HepG2 (cell line): ENCODE data around the gene NOL12. TPM values are rescaled to one million over a fixed set of nuclear protein-coding genes. Genes with fewer than 3 reads are reported as not detected.

ENCODE experiments used
- AKAP8 ChIP-seq: sonication (generic); formaldehyde crosslinking; IDR thresholded peaks from 2 replicates; pipeline ENCODE4 v1.5.1; 2020; ENCODE audit warnings: mild to moderate bottlenecking, missing genetic modification reagents
- KLF12 ChIP-seq: sonication (generic); formaldehyde crosslinking; IDR thresholded peaks from 2 replicates; pipeline ENCODE4 v1.4.0; 2020; ENCODE audit warnings: missing genetic modification reagents, borderline replicate concordance
- YY1 ChIP-seq: IDR thresholded peaks from 2 replicates; pipeline ENCODE4 v1.6.1; 2011; ENCODE audit warnings: low read length, low read depth, moderate library complexity, mild to moderate bottlenecking; ENCODE audit not compliant: insufficient read depth, insufficient replicate concordance
- ZBTB1 ChIP-seq: sonication (generic); formaldehyde crosslinking; IDR thresholded peaks from 2 replicates; pipeline ENCODE4 v1.4.0; 2020; ENCODE audit warnings: missing genetic modification reagents, borderline replicate concordance
- ZNF329 ChIP-seq: sonication (generic); formaldehyde crosslinking; IDR thresholded peaks from 2 replicates; pipeline ENCODE4 v1.9.0; 2021; ENCODE audit warnings: low read depth, mild to moderate bottlenecking, missing genetic modification reagents
- ZNF484 ChIP-seq: sonication (generic); formaldehyde crosslinking; IDR thresholded peaks from 2 replicates; pipeline ENCODE4 v1.5.1; 2020; ENCODE audit warnings: mild to moderate bottlenecking, low read depth, missing genetic modification reagents, borderline replicate concordance
- ZNF564 ChIP-seq: sonication (generic); formaldehyde crosslinking; IDR thresholded peaks from 2 replicates; pipeline ENCODE4 v1.8.1; 2023; ENCODE audit warnings: mild to moderate bottlenecking, missing genetic modification reagents
- polyA plus RNA-seq, 8 experiments: library from polyadenylated mRNA; depleted of rRNA in 3 of 8; stranded (reverse) in 7 of 8; unstranded in 1 of 8; fragments of >200 nt; fragmentation: Illumina TruSeq in 4 of 8; extraction: Trizol in 4 of 8; gene quantifications; 2 replicates each; pipeline versions ENCODE4 v1.2.1 to v1.2.3, GENCODE V29; 2011 to 2016; ENCODE audit warnings: low read depth in 4 of 8, missing spikeins in 1 of 8, mixed read lengths in 1 of 8; ENCODE audit not compliant: insufficient read depth in 1 of 8
- total RNA-seq, 5 experiments: library from RNA; depleted of rRNA; stranded (reverse); fragments of >200 nt; fragmentation: Illumina TruSeq; extraction: Trizol; gene quantifications; 2 replicates each; pipeline ENCODE4 v1.2.3, GENCODE V29; 2016; ENCODE audit warnings: low read depth in 1 of 5
- TF ChIP-seq, protein P1 (sequence below), 2 experiments: fragments of 450-650 bp in 1 of 2; sonication (generic) in 1 of 2; formaldehyde crosslinking in 1 of 2; IDR thresholded peaks; 2 replicates each; pipeline versions ENCODE4 v1.6.1 to v1.8.0; 2016 to 2022; ENCODE audit warnings: antibody characterized with exemption in 1 of 2, mild to moderate bottlenecking in 1 of 2, missing genetic modification reagents in 1 of 2
- TF ChIP-seq, protein P2 (sequence below): sonication (generic); formaldehyde crosslinking; IDR thresholded peaks from 2 replicates; pipeline ENCODE4 v1.5.0; 2020; ENCODE audit warnings: missing genetic modification reagents
- TF ChIP-seq, protein P3 (sequence below): sonication (generic); formaldehyde crosslinking; IDR thresholded peaks from 2 replicates; pipeline ENCODE4 v1.5.0; 2020; ENCODE audit warnings: missing genetic modification reagents
- TF ChIP-seq, protein P4 (sequence below), 2 experiments: sonication (generic) in 1 of 2; formaldehyde crosslinking in 1 of 2; IDR thresholded peaks; 2 replicates each; pipeline versions ENCODE4 v1.4.0 to v1.6.1; 2016 to 2020; ENCODE audit warnings: borderline replicate concordance in 1 of 2, low read depth in 1 of 2, mild to moderate bottlenecking in 1 of 2, missing genetic modification reagents in 1 of 2

The NOL12 gene
- total and polyA plus RNA-seq, 2 of the 13 experiments (the other 11 are each of a cell fraction or from before 2014, with no cell fraction given): 14.3 to 31.4 TPM

DNA sequence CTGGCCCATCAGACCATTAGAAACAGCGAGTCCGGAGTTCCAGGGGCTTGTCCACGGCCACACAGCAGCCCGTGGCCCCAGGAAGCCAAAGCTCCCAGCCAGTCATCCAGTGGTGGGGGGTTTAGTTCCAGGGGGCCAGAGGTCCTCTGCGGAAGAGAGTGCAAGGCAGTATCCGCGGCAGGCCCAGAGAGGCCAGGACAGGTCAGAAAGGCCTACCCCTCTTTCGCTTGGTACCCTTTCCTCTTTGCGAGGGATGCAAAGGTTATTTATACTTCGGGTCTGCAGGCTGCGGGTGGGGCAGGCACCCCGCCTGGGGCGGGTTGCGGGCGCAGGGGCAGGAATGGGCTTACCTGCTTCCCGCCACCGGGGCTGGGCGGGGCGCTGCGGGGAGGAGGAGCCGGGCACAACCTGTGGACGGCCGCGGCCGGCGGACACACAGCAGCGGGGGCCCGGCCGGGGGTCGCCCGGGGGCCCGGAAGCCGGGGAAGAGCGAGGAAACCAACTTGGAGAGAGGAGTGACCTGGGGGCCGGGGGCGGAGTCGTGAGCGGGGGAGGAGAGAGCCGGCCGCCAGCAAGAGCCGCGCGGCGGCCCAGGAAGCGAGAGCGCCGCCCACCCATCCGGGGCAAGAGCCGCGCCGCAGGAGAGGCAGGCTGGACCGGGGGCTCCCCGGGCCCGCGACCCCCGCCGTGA lies 46.9 kb upstream of the NOL12 start, which contains the start of gene SH3BP1 (continued):
- TF ChIP-seq, protein P1, sequence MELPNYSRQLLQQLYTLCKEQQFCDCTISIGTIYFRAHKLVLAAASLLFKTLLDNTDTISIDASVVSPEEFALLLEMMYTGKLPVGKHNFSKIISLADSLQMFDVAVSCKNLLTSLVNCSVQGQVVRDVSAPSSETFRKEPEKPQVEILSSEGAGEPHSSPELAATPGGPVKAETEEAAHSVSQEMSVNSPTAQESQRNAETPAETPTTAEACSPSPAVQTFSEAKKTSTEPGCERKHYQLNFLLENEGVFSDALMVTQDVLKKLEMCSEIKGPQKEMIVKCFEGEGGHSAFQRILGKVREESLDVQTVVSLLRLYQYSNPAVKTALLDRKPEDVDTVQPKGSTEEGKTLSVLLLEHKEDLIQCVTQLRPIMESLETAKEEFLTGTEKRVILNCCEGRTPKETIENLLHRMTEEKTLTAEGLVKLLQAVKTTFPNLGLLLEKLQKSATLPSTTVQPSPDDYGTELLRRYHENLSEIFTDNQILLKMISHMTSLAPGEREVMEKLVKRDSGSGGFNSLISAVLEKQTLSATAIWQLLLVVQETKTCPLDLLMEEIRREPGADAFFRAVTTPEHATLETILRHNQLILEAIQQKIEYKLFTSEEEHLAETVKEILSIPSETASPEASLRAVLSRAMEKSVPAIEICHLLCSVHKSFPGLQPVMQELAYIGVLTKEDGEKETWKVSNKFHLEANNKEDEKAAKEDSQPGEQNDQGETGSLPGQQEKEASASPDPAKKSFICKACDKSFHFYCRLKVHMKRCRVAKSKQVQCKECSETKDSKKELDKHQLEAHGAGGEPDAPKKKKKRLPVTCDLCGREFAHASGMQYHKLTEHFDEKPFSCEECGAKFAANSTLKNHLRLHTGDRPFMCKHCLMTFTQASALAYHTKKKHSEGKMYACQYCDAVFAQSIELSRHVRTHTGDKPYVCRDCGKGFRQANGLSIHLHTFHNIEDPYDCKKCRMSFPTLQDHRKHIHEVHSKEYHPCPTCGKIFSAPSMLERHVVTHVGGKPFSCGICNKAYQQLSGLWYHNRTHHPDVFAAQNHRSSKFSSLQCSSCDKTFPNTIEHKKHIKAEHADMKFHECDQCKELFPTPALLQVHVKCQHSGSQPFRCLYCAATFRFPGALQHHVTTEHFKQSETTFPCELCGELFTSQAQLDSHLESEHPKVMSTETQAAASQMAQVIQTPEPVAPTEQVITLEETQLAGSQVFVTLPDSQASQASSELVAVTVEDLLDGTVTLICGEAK (IDR thresholded peaks at IDR 0.05): no peak
- TF ChIP-seq, protein P1 (CRISPR knock-in tag; IDR thresholded peaks at IDR 0.05): 0 out of 2 replicates have a peak, but pooled peaks have one; percentile 46
- TF ChIP-seq, protein P2, sequence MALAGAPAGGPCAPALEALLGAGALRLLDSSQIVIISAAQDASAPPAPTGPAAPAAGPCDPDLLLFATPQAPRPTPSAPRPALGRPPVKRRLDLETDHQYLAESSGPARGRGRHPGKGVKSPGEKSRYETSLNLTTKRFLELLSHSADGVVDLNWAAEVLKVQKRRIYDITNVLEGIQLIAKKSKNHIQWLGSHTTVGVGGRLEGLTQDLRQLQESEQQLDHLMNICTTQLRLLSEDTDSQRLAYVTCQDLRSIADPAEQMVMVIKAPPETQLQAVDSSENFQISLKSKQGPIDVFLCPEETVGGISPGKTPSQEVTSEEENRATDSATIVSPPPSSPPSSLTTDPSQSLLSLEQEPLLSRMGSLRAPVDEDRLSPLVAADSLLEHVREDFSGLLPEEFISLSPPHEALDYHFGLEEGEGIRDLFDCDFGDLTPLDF: peak; percentile 71
- TF ChIP-seq KLF12 (CRISPR knock-in tag): 0 out of 2 replicates have a peak, but pooled peaks have one; percentile 21
- no peak for TF ChIP-seq ZNF564 (CRISPR knock-in tag)
- no peak for TF ChIP-seq ZBTB1 (CRISPR knock-in tag)
- TF ChIP-seq ZNF329 (CRISPR knock-in tag): no peak
- TF ChIP-seq, protein P3, sequence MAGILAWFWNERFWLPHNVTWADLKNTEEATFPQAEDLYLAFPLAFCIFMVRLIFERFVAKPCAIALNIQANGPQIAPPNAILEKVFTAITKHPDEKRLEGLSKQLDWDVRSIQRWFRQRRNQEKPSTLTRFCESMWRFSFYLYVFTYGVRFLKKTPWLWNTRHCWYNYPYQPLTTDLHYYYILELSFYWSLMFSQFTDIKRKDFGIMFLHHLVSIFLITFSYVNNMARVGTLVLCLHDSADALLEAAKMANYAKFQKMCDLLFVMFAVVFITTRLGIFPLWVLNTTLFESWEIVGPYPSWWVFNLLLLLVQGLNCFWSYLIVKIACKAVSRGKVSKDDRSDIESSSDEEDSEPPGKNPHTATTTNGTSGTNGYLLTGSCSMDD (CRISPR knock-in tag): no peak
- TF ChIP-seq ZNF484 (CRISPR knock-in tag): no peak
- TF ChIP-seq, protein P4, sequence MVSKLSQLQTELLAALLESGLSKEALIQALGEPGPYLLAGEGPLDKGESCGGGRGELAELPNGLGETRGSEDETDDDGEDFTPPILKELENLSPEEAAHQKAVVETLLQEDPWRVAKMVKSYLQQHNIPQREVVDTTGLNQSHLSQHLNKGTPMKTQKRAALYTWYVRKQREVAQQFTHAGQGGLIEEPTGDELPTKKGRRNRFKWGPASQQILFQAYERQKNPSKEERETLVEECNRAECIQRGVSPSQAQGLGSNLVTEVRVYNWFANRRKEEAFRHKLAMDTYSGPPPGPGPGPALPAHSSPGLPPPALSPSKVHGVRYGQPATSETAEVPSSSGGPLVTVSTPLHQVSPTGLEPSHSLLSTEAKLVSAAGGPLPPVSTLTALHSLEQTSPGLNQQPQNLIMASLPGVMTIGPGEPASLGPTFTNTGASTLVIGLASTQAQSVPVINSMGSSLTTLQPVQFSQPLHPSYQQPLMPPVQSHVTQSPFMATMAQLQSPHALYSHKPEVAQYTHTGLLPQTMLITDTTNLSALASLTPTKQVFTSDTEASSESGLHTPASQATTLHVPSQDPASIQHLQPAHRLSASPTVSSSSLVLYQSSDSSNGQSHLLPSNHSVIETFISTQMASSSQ (IDR thresholded peaks at IDR 0.05; ENCODE audit: low read depth): no peak
- TF ChIP-seq, protein P4 (CRISPR knock-in tag; IDR thresholded peaks at IDR 0.05; ENCODE audit: borderline replicate concordance): no peak
- TF ChIP-seq YY1: peak; percentile 26
- TF ChIP-seq AKAP8 (CRISPR knock-in tag): peak; percentile 42; the same call in 1 of the 2 replicates
